GOT3 (cell line): ENCODE data around the gene XPNPEP1.
"Not testable (repeated sequence)": the region's sequence is repeated elsewhere in the genome, so short reads cannot be mapped to it uniquely, and the experiment has no call there.

Experiments used
- DNase-seq: peaks from one replicate; lab custom pipeline; 2025; ENCODE audit warnings: mixed read lengths; lab: John Stamatoyannopoulos, UW

The XPNPEP1 gene

DNA sequence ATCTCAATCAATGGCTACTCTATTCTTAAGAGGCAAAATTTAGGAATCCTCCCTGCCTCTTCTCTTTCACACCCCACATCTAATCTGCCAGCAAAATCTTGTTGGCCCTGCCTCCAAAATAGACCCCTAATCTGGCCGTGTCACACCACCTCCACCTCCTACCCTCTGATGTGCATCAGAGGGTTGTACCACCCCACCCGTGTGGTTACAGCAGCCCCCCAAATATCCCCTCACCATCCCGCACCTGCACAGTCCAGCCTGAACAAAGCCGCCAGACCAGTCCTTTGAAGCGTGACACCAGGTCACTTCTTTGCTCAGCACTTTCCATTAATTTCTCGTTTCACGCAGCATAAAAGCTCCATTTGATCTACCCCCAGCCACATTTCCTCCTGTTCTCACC lies 776 bp upstream of the XPNPEP1 start:
- no peak for DNase-seq

DNA sequence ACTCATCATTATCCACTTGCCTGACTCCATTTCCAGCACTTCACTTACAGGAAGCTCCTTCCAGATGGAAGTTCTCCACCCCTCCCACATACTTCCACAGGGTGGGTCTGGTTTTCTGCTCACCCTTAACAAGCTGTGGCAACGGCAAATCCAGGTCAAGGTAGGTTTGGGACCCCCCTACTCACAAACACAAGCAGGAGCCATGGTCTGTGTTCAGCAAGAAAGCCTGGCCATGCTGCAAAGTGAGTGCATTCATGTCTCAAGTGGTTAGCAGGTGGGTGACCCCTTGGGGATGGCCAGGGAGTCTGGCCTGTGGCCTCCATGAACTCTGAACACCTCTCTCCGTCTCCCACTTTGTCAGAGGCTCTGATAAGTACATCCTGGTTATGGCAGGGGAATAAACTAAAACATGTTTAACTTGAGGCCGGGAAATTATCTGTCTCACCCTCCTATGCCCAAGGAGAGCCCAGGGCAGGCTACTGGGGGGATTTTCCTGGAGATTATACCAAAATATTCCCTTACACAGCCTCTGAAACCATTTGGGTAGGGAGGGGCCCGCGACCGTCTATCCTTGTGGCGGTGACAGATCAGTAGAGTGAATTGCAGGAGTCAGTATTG lies 844 bp downstream of the XPNPEP1 start:
- no peak for DNase-seq

DNA sequence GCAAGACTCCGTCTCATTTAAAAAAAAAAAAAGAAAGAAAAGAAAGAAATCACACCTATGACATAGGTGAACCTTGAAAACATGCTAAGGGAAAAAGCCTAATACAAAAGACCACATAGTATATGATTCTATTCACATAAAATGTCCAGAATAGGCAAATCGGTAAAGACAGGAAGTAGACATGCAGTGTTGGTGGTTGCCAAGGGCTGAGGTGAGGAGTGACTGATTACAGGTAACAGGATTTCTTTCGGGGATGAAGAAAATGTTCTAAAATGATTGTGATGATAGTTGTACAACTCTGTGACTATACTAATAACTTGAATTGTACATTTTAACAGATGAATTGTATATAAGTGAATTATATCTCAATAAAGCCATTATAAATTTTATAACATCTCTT lies 3.3 kb downstream of the XPNPEP1 start:
- DNase-seq: no peak

DNA sequence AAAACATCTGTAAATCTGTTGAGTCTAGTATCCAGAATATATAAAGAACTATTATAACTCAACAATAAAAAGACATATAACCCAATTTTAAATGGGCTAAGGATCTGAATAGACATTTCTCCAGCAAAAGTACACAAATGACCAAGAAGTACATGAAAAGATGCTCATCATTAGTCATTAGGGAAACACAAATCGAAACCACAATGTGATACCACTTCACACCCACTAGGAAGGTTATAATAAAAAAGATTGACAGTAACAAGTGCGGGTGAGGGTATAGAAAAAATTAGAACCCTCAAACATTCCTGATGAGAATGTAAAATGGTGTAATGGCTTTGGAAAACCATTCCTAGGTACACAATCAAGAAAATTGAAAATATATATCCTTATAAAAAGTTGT lies 4.1 kb downstream of the XPNPEP1 start:
- no peak for DNase-seq

DNA sequence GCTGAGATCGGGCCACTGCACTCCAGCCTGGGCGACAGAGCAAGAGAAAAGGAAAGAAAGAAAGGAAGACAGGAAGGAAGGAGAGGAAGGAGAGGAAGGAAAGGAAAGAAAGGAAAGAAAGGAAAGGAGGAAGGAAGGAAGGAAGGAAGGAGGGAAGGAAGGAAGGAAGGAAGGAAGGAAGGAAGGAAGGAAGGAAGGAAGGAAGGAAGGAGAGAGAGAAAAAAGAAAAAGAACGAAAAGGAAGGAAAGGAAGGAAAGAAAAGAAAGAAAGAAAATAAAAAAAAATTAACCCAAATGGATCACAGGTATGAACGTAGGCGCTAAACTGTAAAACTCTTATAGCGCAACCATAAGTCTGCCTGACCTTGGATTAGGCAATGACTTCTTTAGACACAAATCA lies 4.6 kb downstream of the XPNPEP1 start:
- not testable (repeated sequence) for DNase-seq

DNA sequence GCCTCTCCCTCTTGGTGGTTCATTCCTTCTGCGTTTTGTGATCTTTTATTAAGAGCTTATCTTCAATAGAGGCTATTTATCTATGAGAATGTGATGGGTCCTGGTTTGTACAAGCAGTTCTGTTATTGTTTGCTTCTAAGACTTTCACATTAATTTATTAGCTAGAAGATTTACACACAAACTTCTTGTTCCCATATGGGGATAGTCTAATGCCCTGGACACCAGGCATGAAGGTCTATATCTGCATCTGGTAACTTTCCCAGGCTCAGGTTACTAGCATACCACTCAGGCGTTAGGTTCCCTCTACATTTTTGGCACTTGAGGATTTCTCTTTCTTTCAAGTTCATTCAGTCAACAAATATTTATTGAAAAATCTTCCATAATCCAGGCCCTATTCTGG lies 7.7 kb downstream of the XPNPEP1 start:
- no peak for DNase-seq

DNA sequence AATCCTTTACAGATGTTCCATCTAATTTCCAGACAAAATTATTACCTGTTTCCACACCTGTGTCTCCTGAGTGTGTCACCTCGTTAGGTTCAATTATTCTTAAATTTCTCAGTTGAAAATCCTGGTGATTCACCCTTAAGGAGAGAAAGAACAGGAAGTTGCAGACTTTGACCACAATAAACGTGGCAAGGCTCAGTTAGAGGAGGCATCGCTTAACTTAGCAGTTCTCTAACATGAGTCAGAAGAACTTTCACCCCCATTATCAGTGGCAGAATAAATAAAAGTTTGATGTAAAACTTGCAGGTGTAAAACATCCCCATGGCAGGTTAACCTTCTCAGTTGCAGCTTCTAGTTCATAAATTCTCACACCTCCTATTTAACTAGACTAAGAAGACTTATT lies 8.3 kb downstream of the XPNPEP1 start:
- no peak for DNase-seq

DNA sequence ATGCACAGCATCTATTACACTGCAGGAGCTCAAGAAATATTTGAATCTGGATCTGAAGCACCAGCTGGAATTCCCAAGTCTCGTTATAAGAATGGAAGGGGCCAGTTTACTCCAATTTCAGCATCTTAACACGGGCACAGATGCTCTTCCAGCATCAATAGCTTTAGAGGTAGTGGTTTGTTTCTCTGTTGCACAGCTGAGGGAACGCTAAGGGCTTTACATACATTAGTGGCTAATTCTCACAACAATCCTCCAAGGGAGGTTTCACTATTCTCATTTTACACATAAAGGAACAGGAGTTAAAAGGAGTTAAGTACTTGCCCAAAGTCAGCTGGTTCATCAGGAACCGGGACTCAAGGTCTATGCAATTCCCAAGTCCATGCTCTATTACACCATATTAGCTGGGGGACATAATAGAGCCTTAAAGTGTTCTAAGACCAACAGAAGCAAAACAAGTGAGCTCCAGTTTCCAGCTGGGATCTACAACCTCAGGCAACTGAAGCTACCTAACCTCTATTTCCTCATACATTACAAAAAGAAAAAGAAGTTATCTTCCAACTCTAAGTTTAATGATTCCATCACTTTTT lies 9.9 kb downstream of the XPNPEP1 start:
- DNase-seq: no peak

DNA sequence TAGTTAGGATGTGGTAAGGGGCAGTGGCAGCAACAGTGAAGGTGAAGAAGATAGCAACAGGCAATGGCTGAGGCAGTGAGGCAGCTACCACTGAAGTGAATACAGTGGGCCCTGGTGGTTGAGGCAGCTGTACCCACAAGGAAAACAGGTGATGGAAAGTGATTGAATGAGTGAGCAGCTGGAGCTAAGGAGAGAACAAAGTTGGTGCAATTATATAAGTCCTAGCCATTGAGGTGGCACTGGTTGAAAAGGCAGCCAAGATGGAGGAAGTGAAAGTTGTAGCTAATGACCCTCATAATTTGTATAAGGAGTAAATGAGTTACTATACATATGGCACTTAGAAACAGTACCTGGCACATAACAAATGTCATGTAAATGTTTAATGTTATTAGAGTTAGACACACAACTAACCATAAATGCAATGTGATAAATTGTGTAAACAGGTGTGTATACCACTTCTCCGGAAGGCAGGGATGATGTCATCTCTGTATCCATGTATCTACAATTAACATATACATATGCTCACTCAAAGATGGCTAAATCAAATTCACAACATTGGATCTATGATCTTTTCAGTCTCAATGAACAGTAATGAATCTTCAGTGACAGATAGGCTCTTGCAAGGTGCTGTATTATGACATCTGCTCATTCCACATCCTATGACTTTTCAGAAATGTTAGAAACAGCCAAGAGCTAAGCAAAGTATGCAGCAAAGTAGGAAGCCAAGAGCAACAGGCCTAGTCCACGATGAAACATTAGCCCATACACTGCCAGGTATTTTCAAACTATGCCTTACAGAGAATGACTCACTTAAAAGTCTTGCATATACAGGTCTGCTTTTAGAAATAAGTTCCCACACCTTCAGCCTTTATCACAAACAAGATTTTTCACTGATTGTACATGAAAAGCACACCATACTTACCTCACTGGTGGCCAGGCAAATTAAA lies 10.7 kb downstream of the XPNPEP1 start:
- no peak for DNase-seq

DNA sequence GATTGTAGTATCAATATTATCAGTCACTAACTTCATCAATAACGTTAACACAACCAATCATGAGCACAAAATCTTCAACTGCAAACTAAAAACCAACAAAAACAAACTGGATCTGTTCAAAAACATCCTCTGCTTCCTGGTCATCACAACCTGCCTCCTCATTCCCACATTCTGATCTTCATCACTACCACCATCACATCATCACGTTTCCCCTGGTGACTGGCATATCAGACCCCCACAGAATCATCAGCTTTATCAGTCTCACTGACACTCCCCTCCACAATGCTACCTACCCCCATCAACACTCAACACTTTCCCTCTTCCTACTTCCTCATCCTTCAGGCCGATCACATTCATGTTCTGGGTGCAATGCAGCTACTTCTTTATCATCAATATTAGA lies 11.4 kb downstream of the XPNPEP1 start:
- no peak for DNase-seq

DNA sequence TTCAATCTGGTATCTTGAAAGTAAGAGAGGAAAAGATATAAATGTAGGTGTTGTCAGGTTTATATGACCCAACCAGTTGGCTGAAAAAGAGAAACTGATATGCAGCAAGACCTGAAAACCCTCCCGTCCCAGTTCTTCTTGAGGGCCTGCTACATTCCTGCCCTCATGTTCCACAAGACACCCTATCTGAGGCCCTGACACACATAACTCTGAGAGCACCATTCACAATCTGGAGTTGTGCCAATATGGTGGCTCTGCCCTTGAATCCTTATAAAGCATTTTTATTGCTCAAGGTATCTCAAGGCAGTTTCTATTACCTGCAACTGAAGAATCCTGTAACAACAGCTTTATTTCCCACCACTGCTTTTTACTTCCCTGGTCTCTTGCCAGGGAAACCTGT lies 17.0 kb downstream of the XPNPEP1 start:
- no peak for DNase-seq

DNA sequence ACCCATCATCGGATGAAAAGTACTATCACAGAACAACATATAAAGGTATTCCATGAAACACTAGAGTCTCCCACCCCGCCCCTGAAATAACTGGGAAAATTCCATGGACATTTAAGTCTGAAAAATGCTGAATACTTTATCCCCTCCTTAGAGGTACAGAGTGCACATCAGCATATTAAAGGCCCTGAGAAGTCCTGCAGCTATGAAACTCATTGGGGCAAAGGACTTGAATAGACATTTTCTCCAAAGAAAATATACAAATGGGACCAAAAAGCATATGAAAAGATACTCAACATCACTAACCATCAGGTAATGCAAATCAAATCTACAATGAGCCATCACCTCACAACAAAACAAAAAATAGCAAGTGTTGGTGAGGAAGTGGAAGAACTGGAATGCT lies 18.9 kb downstream of the XPNPEP1 start:
- no peak for DNase-seq

DNA sequence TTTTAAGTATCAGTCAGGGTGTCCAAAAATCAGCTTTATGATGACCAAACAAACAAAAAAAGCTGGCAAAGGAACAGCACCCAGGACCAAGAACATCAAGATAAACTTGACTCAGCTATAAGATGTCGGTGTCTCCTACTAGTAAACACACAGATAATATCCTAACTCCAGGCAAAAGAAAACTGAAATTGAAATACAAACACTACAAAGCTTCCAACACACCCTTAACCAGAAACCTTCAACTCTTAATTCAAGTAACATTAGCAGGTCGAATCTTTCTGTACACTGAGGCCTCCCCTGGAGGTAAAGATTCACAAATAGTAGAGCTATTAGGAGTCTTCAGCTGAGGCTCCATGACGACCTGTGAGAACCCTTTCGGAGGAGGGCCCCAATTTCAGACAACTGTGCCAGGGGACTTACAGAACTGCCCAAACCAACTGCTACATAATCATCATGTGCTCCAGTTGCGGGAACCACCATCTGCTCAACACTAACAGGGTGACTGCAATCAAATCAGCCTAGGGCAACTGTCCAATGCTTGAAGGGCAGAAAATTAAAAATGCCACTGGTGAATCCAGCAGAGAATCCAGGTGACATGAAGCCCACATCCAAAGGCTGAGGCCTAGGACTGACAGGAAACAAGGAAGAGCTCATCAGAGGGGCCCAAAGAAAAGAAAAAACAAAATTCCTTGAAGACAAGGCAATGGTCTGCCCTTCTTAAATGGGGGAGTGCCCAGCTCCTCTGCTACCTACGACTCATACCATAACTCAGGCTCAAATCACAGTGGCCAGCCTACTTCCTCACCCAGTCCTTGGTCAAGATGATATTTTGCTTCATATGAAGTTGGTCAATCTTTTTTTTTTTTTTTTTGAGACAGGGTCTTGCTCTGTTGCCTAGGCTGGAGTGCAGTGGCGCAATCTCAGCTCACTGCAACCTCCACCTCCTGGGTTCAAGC lies 20.0 kb downstream of the XPNPEP1 start:
- no peak for DNase-seq

DNA sequence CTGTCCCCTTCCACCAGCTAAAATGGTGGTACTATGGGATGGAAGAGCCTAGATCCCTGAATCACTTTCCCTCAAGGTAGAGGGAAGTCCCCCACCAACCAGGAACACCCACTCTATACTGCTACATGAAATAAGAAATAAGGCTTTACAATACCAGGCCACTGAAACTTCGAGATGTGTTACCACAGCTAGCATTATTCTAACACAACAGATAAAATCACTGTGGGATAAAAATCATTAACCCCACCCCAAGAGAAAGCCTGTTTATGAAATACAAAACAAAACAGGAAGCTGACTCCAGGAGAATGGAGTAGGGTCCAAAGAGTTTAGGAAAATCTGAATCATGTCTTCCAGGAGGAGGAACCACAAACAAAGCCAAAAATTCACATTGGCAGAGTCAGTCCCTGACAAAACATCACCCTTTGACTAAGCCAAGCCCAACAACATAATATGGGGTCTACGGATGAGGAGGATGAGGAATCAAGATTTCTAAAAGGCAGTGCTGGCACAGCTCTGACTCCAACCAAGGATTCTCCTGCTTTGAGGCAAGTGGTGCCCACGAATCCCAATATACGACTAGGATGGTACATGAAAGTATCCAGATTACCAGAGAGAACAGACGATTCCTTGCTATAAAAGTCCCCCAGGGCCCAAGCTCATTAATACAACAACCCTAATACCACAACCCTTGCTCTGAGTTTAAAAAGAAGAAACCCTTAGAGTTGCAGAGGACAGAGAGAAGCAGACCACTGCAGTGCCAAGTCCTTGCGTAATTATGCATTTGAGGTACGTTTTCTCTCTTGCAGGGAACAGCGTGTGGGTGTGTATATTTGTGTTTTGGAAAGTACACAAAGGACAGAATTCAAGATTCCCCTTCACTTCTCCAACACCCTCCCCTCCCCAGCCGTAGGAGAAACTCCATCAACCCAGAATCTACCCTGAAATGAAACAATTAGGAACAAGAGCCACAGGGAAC lies 23.7 kb downstream of the XPNPEP1 start:
- no peak for DNase-seq

DNA sequence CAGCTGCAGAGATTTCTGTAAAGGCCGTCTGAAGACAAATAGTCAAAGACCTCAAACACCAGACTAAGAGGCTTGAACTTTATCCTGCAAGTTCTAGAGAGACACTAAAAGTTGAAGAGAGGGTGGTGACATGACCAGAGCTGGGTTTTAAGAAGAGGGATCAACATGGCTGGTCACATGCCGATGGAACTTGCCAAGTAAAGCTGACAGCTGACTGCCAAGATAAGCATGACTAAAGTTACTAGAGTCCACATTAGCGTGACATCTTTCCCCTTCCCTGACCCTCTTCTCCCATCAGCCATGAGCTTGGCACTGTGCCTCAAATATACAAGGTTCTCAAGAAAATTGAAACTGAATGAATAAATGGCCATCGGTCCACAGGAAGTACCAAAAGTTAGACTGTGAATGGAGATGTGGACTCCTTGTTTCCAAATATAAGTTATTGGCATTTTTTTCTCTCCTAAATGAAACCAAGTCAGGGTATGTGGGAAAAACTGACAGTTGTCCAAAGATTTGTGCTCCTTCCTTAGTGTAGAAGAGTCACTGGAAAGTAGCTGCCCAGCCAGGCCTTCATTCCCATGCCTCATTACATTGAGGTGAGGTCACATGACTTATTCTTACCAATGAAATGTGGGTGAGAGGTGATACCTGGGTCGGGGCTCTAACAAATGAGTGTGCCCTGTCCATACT lies 24.5 kb downstream of the XPNPEP1 start:
- DNase-seq: no peak

DNA sequence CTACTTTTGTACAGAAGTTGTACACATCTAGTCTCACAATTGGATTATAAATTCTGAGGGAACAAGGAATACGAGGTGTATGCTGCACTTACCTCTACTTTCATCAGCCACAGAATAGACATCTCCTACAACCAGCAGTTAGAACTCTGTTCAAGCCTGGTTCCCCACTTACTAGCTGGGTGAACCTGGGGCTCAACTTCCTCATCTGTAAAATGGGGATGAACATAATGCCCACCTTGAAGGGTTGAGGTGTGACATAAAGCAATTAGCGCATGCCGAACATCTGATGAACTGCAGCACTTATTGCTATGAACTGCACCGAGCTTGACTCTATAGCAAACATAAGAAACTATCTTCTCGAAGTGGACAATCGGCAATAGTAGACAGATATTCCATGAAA lies 25.3 kb downstream of the XPNPEP1 start:
- no peak for DNase-seq

DNA sequence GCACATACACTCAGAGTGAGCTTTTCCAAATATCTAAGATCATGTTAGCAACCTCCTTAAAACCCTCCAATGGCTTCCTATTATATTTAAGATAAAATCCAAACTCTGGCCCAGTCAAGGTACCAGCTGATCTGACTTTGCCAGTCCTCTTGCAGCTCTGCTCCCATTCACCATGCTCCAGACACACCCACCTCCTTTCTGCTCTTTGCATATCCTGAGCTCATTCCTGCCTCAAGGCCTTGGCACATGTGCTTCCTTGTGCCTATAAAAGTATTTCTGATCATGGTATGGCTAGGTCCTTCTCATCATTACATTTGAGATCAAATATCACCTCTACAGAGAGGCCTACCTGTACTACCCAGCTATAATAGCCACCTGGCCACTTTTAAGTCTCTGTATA lies 27.5 kb downstream of the XPNPEP1 start:
- DNase-seq: no peak

DNA sequence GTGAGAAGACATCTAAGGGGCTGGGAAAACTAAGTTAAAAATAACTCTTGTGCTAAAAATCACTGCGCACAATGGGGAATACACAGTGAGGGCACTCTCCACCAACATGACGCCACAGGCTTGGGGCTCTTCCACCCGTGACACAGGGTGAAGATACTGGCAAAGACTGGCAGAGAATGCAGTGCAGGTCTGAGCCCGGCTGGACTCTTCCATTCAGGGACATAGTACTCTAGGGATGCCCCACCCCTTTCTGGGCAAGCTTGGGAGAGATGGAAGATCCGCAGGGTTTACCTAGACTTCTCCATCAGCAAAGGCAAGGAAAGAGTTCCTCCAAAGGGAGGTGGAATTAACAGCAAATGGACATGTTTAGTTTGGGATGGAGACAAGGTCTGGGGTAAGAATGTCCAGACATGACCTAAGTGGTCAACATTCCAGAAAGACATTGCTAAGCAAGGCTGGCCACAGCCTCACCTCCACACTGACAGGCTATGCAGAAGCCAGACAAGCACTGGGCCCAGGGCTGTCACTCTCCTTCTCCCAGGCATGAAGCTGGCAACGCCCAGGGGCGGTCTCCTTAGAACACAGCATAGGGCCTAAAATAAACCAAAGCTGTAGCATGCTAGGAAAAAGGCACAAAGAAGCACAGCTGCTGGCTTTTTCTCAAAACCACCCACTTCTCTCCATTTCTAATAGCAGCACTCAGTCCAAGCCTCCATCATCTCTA lies 28.1 kb downstream of the XPNPEP1 start:
- DNase-seq: no peak

DNA sequence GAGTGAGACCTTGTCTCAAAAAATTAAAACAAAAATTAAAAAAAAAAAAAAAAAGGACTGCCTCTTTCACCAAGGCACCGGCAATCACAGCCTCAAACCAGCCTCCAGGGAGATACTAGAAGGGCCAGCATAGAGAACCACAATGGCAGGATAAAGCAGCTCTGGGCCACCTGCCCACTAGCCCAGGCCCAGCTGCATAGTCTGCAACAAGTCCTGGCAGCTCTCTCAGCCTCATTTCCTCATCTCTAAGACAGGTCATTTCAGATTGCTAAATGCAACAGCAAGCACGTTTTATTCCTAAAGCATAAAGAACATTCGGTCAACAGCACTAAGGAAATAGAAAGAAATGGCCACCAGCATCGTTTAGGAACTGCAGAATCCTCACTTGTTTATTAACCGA lies 28.8 kb downstream of the XPNPEP1 start:
- no peak for DNase-seq

DNA sequence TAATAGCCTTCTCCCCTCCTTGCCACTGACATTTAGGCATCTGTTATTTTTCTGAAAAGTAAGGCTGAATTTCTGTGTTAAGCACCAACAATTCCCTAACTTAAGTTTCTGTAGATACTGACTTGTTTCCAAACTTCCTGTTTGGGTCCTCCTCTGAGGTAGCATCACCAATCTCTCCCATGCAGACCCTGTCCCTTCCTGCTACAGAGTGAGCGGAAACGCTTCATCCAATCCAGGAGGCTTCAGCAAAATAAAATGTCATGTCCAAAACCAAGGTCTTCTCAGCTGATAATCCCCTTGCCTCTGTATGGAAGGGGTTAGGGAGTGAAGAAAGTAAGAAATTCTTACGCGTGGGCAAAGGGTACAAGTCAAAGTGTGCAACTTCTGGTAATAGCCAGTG lies 29.9 kb downstream of the XPNPEP1 start:
- DNase-seq: no peak
